Mucosa of stomach (tissue), 1 donor: ENCODE measurements around the gene DLG2.

Experiments
- H3K27me3 ChIP-seq: one replicate; pipeline ENCODE4 v1.7.0; 2013; ENCODE audit warnings: mild to moderate bottlenecking, low read length; ENCODE audit not compliant: control insufficient read depth, insufficient read depth
- H3K36me3 ChIP-seq: one replicate; pipeline ENCODE4 v1.7.0; 2013; ENCODE audit warnings: low read length; ENCODE audit not compliant: control insufficient read depth, insufficient read depth
- H3K4me1 ChIP-seq: one replicate; pipeline ENCODE4 v1.7.0; 2013; ENCODE audit warnings: mild to moderate bottlenecking, low read length; ENCODE audit not compliant: control insufficient read depth, insufficient read depth
- H3K4me3 ChIP-seq: one replicate; pipeline ENCODE4 v1.7.0; 2013; ENCODE audit warnings: low read length
- H3K9ac ChIP-seq: one replicate; pipeline ENCODE4 v1.7.0; 2013; ENCODE audit warnings: mild to moderate bottlenecking, low read length, moderate library complexity
- H3K9me3 ChIP-seq: one replicate; pipeline ENCODE4 v1.7.0; 2013; ENCODE audit warnings: mild to moderate bottlenecking, low read length, moderate library complexity; ENCODE audit not compliant: control insufficient read depth
- donor health status: Pancreatic carcinoma.

Gene DLG2

GRCh38 chr11:83568516-83568915 lies 2058.6 kb downstream of the DLG2 start:
- H3K36me3 ChIP-seq: no peaks in the 10 kb centered on the region
- no peak overlapping the region for H3K4me3 ChIP-seq
- H3K27me3 ChIP-seq: no peaks in the 10 kb centered on the region
- H3K9me3 ChIP-seq: no peaks in the 10 kb centered on the region
- no peaks in the 10 kb centered on the region for H3K4me1 ChIP-seq
- H3K9ac ChIP-seq: no peak overlapping the region

- Histone ChIP-seq H3K4me3 (no peak overlapping the region), H3K9ac (no peak overlapping the region), H3K36me3 (no peaks in the 10 kb centered on the region), H3K9me3 (no peaks in the 10 kb centered on the region), H3K4me1 (no peaks in the 10 kb centered on the region), H3K27me3 (no peaks in the 10 kb centered on the region)
Observed at GRCh38 chr11:83566950-83567349, 2060.2 kb downstream of the DLG2 start.

GRCh38 chr11:83564870-83565269 lies 2062.3 kb downstream of the DLG2 start:
- Histone ChIP-seq H3K9me3 (no peaks in the 10 kb centered on the region), H3K36me3 (no peaks in the 10 kb centered on the region), H3K9ac (no peak overlapping the region), H3K4me3 (no peak overlapping the region), H3K4me1 (no peaks in the 10 kb centered on the region), H3K27me3 (no peaks in the 10 kb centered on the region)

- H3K4me3 ChIP-seq: no peak overlapping the region
- H3K4me1 ChIP-seq: no peaks in the 10 kb centered on the region
- H3K9me3 ChIP-seq: no peaks in the 10 kb centered on the region
- H3K36me3 ChIP-seq: no peaks in the 10 kb centered on the region
- no peak overlapping the region for H3K9ac ChIP-seq
- no peaks in the 10 kb centered on the region for H3K27me3 ChIP-seq
Observed at GRCh38 chr11:83558281-83558680, 2068.9 kb downstream of the DLG2 start.

- no peak overlapping the region for H3K9ac ChIP-seq
- H3K27me3 ChIP-seq: no peaks in the 10 kb centered on the region
- no peaks in the 10 kb centered on the region for H3K9me3 ChIP-seq
- no peak overlapping the region for H3K4me3 ChIP-seq
- H3K36me3 ChIP-seq: no peaks in the 10 kb centered on the region
- no peaks in the 10 kb centered on the region for H3K4me1 ChIP-seq
Observed at GRCh38 chr11:83557653-83558052, 2069.5 kb downstream of the DLG2 start.

- H3K9me3 ChIP-seq: no peaks in the 10 kb centered on the region
- no peaks in the 10 kb centered on the region for H3K4me1 ChIP-seq
- H3K36me3 ChIP-seq: no peaks in the 10 kb centered on the region
- no peak overlapping the region for H3K4me3 ChIP-seq
- H3K27me3 ChIP-seq: no peaks in the 10 kb centered on the region
- H3K9ac ChIP-seq: no peak overlapping the region
Observed at GRCh38 chr11:83554876-83555275, 2072.3 kb downstream of the DLG2 start.

- Histone ChIP-seq H3K36me3 (no peaks in the 10 kb centered on the region), H3K4me1 (no peaks in the 10 kb centered on the region), H3K4me3 (no peak overlapping the region), H3K9me3 (no peaks in the 10 kb centered on the region), H3K27me3 (no peaks in the 10 kb centered on the region), H3K9ac (no peak overlapping the region)
Observed at GRCh38 chr11:83549984-83550667, 2077.0 kb downstream of the DLG2 start.

GRCh38 chr11:83546368-83546767 lies 2080.8 kb downstream of the DLG2 start:
- Histone ChIP-seq H3K9me3 (no peaks in the 10 kb centered on the region), H3K4me1 (no peaks in the 10 kb centered on the region), H3K4me3 (no peak overlapping the region), H3K9ac (no peak overlapping the region), H3K36me3 (no peaks in the 10 kb centered on the region), H3K27me3 (no peaks in the 10 kb centered on the region)

- H3K9me3 ChIP-seq: no peaks in the 10 kb centered on the region
- H3K4me3 ChIP-seq: no peak overlapping the region
- no peak overlapping the region for H3K9ac ChIP-seq
- no peaks in the 10 kb centered on the region for H3K27me3 ChIP-seq
- H3K4me1 ChIP-seq: no peaks in the 10 kb centered on the region
- no peaks in the 10 kb centered on the region for H3K36me3 ChIP-seq
Observed at GRCh38 chr11:83545494-83546260, 2081.5 kb downstream of the DLG2 start.

GRCh38 chr11:83544846-83545245 lies 2082.3 kb downstream of the DLG2 start:
- H3K36me3 ChIP-seq: no peaks in the 10 kb centered on the region
- no peaks in the 10 kb centered on the region for H3K4me1 ChIP-seq
- no peaks in the 10 kb centered on the region for H3K27me3 ChIP-seq

GRCh38 chr11:83543706-83544439 lies 2083.3 kb downstream of the DLG2 start:
- H3K9ac ChIP-seq: no peak overlapping the region
- H3K9me3 ChIP-seq: no peaks in the 10 kb centered on the region
- H3K4me1 ChIP-seq: no peaks in the 10 kb centered on the region
- no peaks in the 10 kb centered on the region for H3K27me3 ChIP-seq
- H3K36me3 ChIP-seq: no peaks in the 10 kb centered on the region
- no peak overlapping the region for H3K4me3 ChIP-seq

More at GRCh38 chr11:83544846-83545245, 2082.3 kb downstream of the DLG2 start:
- Histone ChIP-seq H3K9me3 (no peaks in the 10 kb centered on the region), H3K9ac (no peak overlapping the region), H3K4me3 (no peak overlapping the region)

- Histone ChIP-seq H3K9ac (no peak overlapping the region), H3K27me3 (no peaks in the 10 kb centered on the region), H3K4me1 (no peaks in the 10 kb centered on the region)
Observed at GRCh38 chr11:83542861-83543260, 2084.3 kb downstream of the DLG2 start.

More at GRCh38 chr11:83542861-83543260, 2084.3 kb downstream of the DLG2 start:
- Histone ChIP-seq H3K4me3 (no peak overlapping the region), H3K9me3 (no peaks in the 10 kb centered on the region), H3K36me3 (no peaks in the 10 kb centered on the region)
